Activated CD4-positive, alpha-beta T cell treated with anti-CD3 and anti-CD28 coated beads, Interleukin-2, Interleukin-6, amounts not matched to agents 100 ng/mL and 50 ng/mL, durations not matched to agents 16 hours and 8 hours (primary cell): ENCODE data around the gene FAM227A.

Experiments
- DNase-seq: peaks from one replicate; pipeline ENCODE4 v3.0.0-alpha.2; 2020

FAM227A gene

GRCh38 chr22:38656256-38657044 lies at the start of gene FAM227A, which contains the start of gene CBY1:
FAM227A (minus strand) TSS chr22:38656392; CDS start chr22:38650168, 6,224 bp downstream.
CBY1 (plus strand) TSS chr22:38656638; CDS start chr22:38668055, 11,417 bp downstream.
- DNase-seq, result peak; percentile 89

GRCh38 chr22:38705235-38706100 lies 49.3 kb upstream of the FAM227A start, which contains the start of gene GTPBP1:
GTPBP1 (plus strand) TSS chr22:38705944; CDS start chr22:38705956, 12 bp downstream.
- DNase-seq, result peak; percentile 99

GRCh38 chr22:38704654-38705234 lies 48.6 kb upstream of the FAM227A start:
- DNase-seq, result no peak

GRCh38 chr22:38700789-38701628 lies 44.8 kb upstream of the FAM227A start, which contains the start of gene JOSD1:
JOSD1 (minus strand) TSS chr22:38700943; CDS start chr22:38699987, 956 bp downstream.
- DNase-seq, result peak; percentile 98

- no peak for DNase-seq
These were observed 44.1 kb upstream of the FAM227A start for GRCh38 chr22:38700270-38700788.

- no peak for DNase-seq
These were observed 43.6 kb upstream of the FAM227A start for GRCh38 chr22:38699784-38700183.

- no peak for DNase-seq
These were observed 43.0 kb upstream of the FAM227A start for GRCh38 chr22:38699143-38699542.

GRCh38 chr22:38698407-38699094 lies 42.4 kb upstream of the FAM227A start:
- DNase-seq, result no peak

- no peak for DNase-seq
These were observed 41.4 kb upstream of the FAM227A start for GRCh38 chr22:38697425-38698089.

GRCh38 chr22:38696606-38697424 lies 40.6 kb upstream of the FAM227A start:
- peak; percentile 74 for DNase-seq

GRCh38 chr22:38694940-38695339 lies 38.7 kb upstream of the FAM227A start:
- no peak for DNase-seq

- no peak for DNase-seq
These were observed 37.9 kb upstream of the FAM227A start for GRCh38 chr22:38694049-38694448.

GRCh38 chr22:38689651-38690050 lies 33.5 kb upstream of the FAM227A start:
- DNase-seq, result no peak

GRCh38 chr22:38685761-38686160 lies 29.6 kb upstream of the FAM227A start:
- no peak for DNase-seq

- no peak for DNase-seq
These were observed 28.7 kb upstream of the FAM227A start for GRCh38 chr22:38684895-38685294.

GRCh38 chr22:38681582-38682335 lies 25.6 kb upstream of the FAM227A start, which contains the start of gene TOMM22:
TOMM22 (plus strand) TSS chr22:38681957; CDS start chr22:38681979, 22 bp downstream.
- DNase-seq, result peak; percentile 93

GRCh38 chr22:38675833-38676232 lies 19.6 kb upstream of the FAM227A start:
- no peak for DNase-seq

- no peak for DNase-seq
These were observed 18.7 kb upstream of the FAM227A start for GRCh38 chr22:38674888-38675287.
